Bronchus fibroblast of lung (primary cell): ENCODE measurements around the gene TMOD2. TPM values are rescaled to one million over a fixed set of nuclear protein-coding genes. Genes with fewer than 3 reads are reported as not detected.

Experiments used
- total RNA-seq: library from RNA; depleted of rRNA; stranded (reverse); fragments of >200 nt; gene quantifications from 2 replicates; pipeline ENCODE4 v1.2.3, GENCODE V29; 2015

TMOD2 gene
- 3.4 and 3.5 TPM in 2 replicates for total RNA-seq

GRCh38 chr15:51750792-51751696 is at the start of gene TMOD2:
Gene TMOD2 (plus strand): TSS chr15:51751597. CDS start chr15:51766442, 14,845 bp downstream.

GRCh38 chr15:51737522-51738305 is 13.7 kb upstream of the TMOD2 start, which contains the start of gene LYSMD2:
Gene LYSMD2 (minus strand): TSS chr15:51737655. CDS start chr15:51737622, 33 bp downstream.

GRCh38 chr15:51829376-51830275 is 78.2 kb downstream of the TMOD2 start, which contains the start of gene TMOD3:
Gene TMOD3 (plus strand): TSS chr15:51829653. CDS start chr15:51862885, 33,232 bp downstream.

Other genes starting within 250 kb of the TMOD2 start
- gene DMXL2, start 128.8 kb upstream of the TMOD2 start, total RNA-seq = 8.2 and 9.8 TPM in 2 replicates
- gene SCG3, start 70.1 kb upstream of the TMOD2 start, total RNA-seq = not detected in 2 replicates
- gene LYSMD2, start 13.9 kb upstream of the TMOD2 start, total RNA-seq = 4.8 and 5.4 TPM in 2 replicates
- 19.9 and 23.7 TPM in 2 replicates for gene TMOD3, start 78.1 kb downstream of the TMOD2 start, total RNA-seq
- gene LEO1, start 220.2 kb downstream of the TMOD2 start, total RNA-seq = 12.5 and 17.5 TPM in 2 replicates